Natural killer cell (primary cell): ENCODE measurements around the gene LPIN3. TPM values are rescaled to one million over a fixed set of nuclear protein-coding genes. Genes with fewer than 3 reads are reported as not detected.

ENCODE experiments used
- ATAC-seq, 3 donors: fragments of 150-1000 bp in 2 of 3; fragments of 200-7000 bp in 1 of 3; cut with Tn5 transposase; 1 replicate in 1 of 3; 2 replicates in 2 of 3; pipeline ENCODE4 v1.10.0; 2021; ENCODE audit warnings: mild to moderate bottlenecking in 2 of 3, moderate library complexity in 2 of 3
- DNase-seq, 2 donors: peaks; one replicate each; pipeline versions ENCODE4 v3.0.0 to v3.0.0-alpha.2; 2013 to 2021; ENCODE audit warnings: mixed read lengths in 1 of 2
- H3K27ac ChIP-seq: one replicate; pipeline ENCODE4 v1.5.1; 2013; ENCODE audit warnings: mild to moderate bottlenecking, low read length
- H3K27me3 ChIP-seq: one replicate; pipeline ENCODE4 v1.6.1; 2013; ENCODE audit warnings: low read length; ENCODE audit not compliant: control insufficient read depth, insufficient read depth
- H3K36me3 ChIP-seq: one replicate; pipeline ENCODE4 v1.6.1; 2013; ENCODE audit warnings: low read length; ENCODE audit not compliant: control insufficient read depth, insufficient read depth
- H3K4me1 ChIP-seq: one replicate; pipeline ENCODE4 v1.6.1; 2013; ENCODE audit warnings: low read length; ENCODE audit not compliant: control insufficient read depth, insufficient read depth
- H3K4me3 ChIP-seq: one replicate; pipeline ENCODE4 v1.5.1; 2013; ENCODE audit warnings: low read length
- H3K9me3 ChIP-seq: one replicate; pipeline ENCODE4 v1.6.1; 2013; ENCODE audit warnings: low read length; ENCODE audit not compliant: control insufficient read depth, insufficient read depth
- H3K27ac Mint-ChIP-seq, 2 donors: one replicate each; pipeline ENCODE4 v1.8.0; 2022; ENCODE audit warnings: mild to moderate bottlenecking in 2 of 2, mixed read lengths in 2 of 2, moderate library complexity in 1 of 2
- H3K27me3 Mint-ChIP-seq, 2 donors: one replicate each; pipeline ENCODE4 v1.8.0; 2022; ENCODE audit warnings: low read depth in 2 of 2, mixed read lengths in 2 of 2
- H3K36me3 Mint-ChIP-seq: one replicate; pipeline ENCODE4 v1.8.0; 2022; ENCODE audit warnings: mixed read lengths
- H3K4me1 Mint-ChIP-seq, 2 donors: one replicate each; pipeline ENCODE4 v1.8.0; 2022; ENCODE audit warnings: mixed read lengths in 2 of 2
- H3K4me3 Mint-ChIP-seq: one replicate; pipeline ENCODE4 v1.8.0; 2022; ENCODE audit warnings: mild to moderate bottlenecking, moderate library complexity, mixed read lengths
- H3K9me3 Mint-ChIP-seq, 2 donors: one replicate each; pipeline ENCODE4 v1.8.0; 2022; ENCODE audit warnings: mixed read lengths in 2 of 2
- WGBS: methylation state at CpG from one replicate; pipeline ENCODE4 v1.1.7; 2013; ENCODE audit warnings: missing lambda C conversion rate; ENCODE audit not compliant: insufficient coverage; 5-methylcytosine and 5-hydroxymethylcytosine counted together
- intact Hi-C: fragments of 100-400 bp; cut with micrococcal nuclease; formaldehyde crosslinking; loops from one replicate; pipeline ENCODE4 v1.14.2; 2022
- total RNA-seq, 4 donors: library from RNA; stranded (reverse); fragments of 120-200 nt in 1 of 4; gene quantifications; one replicate each; pipeline versions ENCODE4 v1.2.3 to v1.2.4, GENCODE V29; 2013 to 2022
- TF ChIP-seq, protein P1 (sequence below): fragments of 200-600 bp; IDR thresholded peaks from one replicate; pipeline ENCODE4 v1.8.0; 2022; ENCODE audit warnings: antibody characterized with exemption

Gene LPIN3
- total RNA-seq, 3 donors from 2014 or later (not counting 1 experiment from before 2014, with no cell fraction given): 0.07 to 0.28 TPM; not detected in 1

DNA sequence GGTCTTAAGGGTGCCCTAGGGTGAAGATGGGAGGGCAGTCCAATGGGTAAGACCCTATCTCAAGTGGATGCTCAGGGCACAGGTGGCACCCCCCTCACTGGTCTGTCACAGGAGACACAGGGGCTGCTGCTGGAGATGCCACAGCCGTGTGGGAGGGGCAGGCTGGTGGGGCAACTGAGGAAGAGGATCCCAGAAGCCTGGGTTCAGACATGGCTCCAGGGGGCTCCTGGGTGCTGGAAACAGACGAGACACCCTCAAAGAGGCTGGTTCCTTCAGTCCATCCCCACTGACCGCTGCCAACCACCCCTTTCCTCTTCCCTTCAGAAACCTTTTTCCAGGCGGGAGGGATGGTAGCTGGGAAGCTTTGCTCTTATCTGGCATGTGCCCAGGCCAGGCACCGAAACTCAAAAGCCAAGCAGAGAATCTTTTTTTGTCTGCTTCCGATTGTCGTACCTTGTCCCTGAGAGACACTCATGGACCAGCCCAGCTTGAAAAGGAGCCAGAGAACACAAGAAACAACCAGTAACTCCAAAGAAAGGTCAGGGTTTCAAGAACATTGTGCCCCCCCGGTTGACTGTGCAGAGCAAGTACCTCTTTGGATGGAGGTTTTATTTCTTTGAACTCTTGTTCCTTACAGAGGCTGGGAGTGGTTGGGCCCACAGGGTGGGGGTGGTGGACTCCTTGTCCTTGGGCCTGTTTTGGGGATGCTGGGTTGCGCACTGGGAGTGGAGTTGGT is 54.5 kb downstream of the LPIN3 start:
- WGBS: 92% methylated on average over 9 of the region's 9 CpGs
- no peaks in the 10 kb centered on the region for H3K9me3 Mint-ChIP-seq
- no peaks in the 10 kb centered on the region for H3K36me3 Mint-ChIP-seq
- H3K27me3 Mint-ChIP-seq: peaks cover 0 to 3% of the 10 kb centered on the region in 2 donors
- no peak overlapping the region for H3K27ac ChIP-seq
- H3K27me3 ChIP-seq: no peaks in the 10 kb centered on the region
- no peak overlapping the region for H3K4me3 Mint-ChIP-seq
- H3K9me3 ChIP-seq: no peaks in the 10 kb centered on the region
- TF ChIP-seq, protein P1, sequence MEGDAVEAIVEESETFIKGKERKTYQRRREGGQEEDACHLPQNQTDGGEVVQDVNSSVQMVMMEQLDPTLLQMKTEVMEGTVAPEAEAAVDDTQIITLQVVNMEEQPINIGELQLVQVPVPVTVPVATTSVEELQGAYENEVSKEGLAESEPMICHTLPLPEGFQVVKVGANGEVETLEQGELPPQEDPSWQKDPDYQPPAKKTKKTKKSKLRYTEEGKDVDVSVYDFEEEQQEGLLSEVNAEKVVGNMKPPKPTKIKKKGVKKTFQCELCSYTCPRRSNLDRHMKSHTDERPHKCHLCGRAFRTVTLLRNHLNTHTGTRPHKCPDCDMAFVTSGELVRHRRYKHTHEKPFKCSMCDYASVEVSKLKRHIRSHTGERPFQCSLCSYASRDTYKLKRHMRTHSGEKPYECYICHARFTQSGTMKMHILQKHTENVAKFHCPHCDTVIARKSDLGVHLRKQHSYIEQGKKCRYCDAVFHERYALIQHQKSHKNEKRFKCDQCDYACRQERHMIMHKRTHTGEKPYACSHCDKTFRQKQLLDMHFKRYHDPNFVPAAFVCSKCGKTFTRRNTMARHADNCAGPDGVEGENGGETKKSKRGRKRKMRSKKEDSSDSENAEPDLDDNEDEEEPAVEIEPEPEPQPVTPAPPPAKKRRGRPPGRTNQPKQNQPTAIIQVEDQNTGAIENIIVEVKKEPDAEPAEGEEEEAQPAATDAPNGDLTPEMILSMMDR: no peak
- H3K27ac Mint-ChIP-seq: no peak overlapping the region
- no peaks in the 10 kb centered on the region for H3K4me1 Mint-ChIP-seq
- H3K4me1 ChIP-seq: no peaks in the 10 kb centered on the region
- intact Hi-C loops: no loop called here
- ATAC-seq (no peak), DNase-seq (no peak)
- no peaks in the 10 kb centered on the region for H3K36me3 ChIP-seq
- H3K4me3 ChIP-seq: no peak overlapping the region

DNA sequence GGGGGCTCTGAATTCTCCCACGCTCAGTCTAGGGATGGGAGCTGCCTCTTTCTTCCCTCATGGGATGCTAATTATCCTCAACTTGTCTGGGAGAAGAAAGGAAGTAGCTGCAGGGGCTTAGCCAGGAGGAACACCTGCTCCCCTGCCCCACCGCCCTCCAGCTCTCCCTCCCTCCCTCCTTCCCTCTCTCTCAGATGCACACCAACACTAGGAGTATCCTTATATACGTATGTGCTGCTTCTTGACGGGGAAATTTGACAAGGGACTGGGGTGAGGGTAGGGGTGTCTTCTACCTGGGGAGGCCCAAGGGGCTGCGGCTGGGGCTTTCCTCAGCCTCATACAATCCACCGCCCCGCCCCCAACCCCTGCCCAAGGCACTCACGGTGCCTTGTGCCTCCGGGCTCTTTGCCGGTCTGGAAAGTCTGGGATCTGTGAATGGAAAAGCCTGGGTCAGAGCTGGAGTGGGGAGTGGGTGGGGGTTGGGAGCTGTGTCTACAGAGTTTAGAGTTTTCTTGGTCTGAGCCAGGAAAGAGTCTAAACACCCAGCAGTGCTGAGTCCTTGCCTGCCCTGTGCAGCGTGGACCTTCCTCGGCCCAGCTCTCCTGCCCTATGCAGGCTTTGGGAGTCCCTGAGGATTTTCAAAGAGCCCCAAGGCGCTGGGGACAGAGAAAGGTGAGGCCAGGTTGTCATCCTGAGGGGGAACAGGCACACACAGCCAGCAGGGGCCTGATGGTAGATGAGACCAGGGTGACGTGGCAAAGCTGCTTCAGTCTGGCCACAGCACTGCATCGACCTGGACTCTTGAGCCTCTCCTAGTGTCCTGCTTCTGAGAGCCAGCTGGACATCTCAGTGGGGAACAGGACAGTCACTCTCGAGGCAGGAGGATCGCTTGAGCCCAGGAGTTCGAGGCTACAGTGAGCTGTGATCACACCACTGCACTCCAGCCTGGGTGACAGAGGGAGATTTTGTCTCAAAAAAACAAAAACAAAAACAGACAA is 55.3 kb downstream of the LPIN3 start:
- Mint-ChIP-seq H3K4me3 (no peak overlapping the region), H3K9me3 (no peaks in the 10 kb centered on the region), H3K27me3 (no peaks in the 10 kb centered on the region), H3K36me3 (no peaks in the 10 kb centered on the region), H3K4me1 (no peaks in the 10 kb centered on the region), H3K27ac (no peak overlapping the region)
- no peak for ATAC-seq
- Histone ChIP-seq H3K27me3 (no peaks in the 10 kb centered on the region), H3K27ac (no peak overlapping the region), H3K4me3 (no peak overlapping the region), H3K36me3 (no peaks in the 10 kb centered on the region), H3K4me1 (no peaks in the 10 kb centered on the region), H3K9me3 (no peaks in the 10 kb centered on the region)
- TF ChIP-seq, protein P1: no peak
- DNase-seq: no peak
- intact Hi-C loops: no loop called here
- 84% methylated on average over 15 of the region's 18 CpGs for WGBS

DNA sequence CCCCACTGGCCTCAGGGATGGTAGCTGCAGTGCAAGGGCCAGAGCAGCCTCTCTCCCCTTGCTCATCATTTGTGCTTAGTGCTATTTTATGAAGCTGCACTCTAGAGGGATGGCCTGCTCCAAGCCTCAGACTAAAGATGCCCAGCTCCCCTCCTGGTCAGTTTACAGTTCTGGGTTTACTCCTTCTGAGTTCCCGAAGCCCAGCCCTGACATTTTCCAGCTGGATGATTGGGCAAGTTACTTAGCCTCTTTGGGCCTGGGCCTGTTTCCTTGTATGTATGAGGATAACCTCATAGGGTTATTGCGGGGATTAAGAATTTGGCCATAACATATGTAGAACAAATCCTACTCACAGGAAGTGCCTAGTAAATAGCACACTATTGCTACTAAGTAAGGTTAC is 57.8 kb downstream of the LPIN3 start:
- TF ChIP-seq, protein P1: no peak
- H3K27me3 ChIP-seq: no peaks in the 10 kb centered on the region
- peaks cover 2% of the 10 kb centered on the region for H3K36me3 ChIP-seq
- no peaks in the 10 kb centered on the region for H3K9me3 ChIP-seq
- no peak overlapping the region for H3K4me3 Mint-ChIP-seq
- intact Hi-C loops: no loop called here
- H3K27ac ChIP-seq: no peak overlapping the region
- no peaks in the 10 kb centered on the region for H3K9me3 Mint-ChIP-seq
- ATAC-seq (no peak), DNase-seq (no peak)
- WGBS: 93% methylated on average over 1 of the region's 2 CpGs
- no peaks in the 10 kb centered on the region for H3K27me3 Mint-ChIP-seq
- H3K4me3 ChIP-seq: no peak overlapping the region
- no peak overlapping the region for H3K27ac Mint-ChIP-seq
- H3K4me1 Mint-ChIP-seq: no peaks in the 10 kb centered on the region
- H3K4me1 ChIP-seq: no peaks in the 10 kb centered on the region
- H3K36me3 Mint-ChIP-seq: peaks cover 5% of the 10 kb centered on the region
